Neural progenitor cell (in vitro differentiated cells): ENCODE data around the gene SYNDIG1L. TPM values are rescaled to one million over a fixed set of nuclear protein-coding genes. Genes with fewer than 3 reads are reported as not detected.

Experiments used
- DNase-seq: peaks from one replicate; pipeline ENCODE4 v3.0.0-alpha.2; 2016; ENCODE audit warnings: low spot score
- H2AFZ ChIP-seq: fragments of 200-600 bp; sonication (generic); replicated peaks from 2 replicates; pipeline ENCODE4 v1.6.1; 2016; ENCODE audit warnings: antibody characterized with exemption
- H3F3A ChIP-seq: fragments of 200-600 bp; sonication (generic); 2 replicates; pipeline ENCODE4 v1.6.1; 2016; ENCODE audit warnings: antibody characterized with exemption, low read depth
- H3K27ac ChIP-seq: fragments of 200-600 bp; sonication (generic); 2 replicates; pipeline ENCODE4 v1.5.1; 2016; ENCODE audit warnings: mild to moderate bottlenecking
- H3K27me3 ChIP-seq: fragments of 200-600 bp; sonication (generic); 2 replicates; pipeline ENCODE4 v1.6.1; 2016; ENCODE audit warnings: mild to moderate bottlenecking, moderate library complexity
- H3K36me3 ChIP-seq: fragments of 200-600 bp; sonication (generic); 2 replicates; pipeline ENCODE4 v1.5.1; 2016
- H3K4me1 ChIP-seq: fragments of 200-600 bp; sonication (generic); 2 replicates; pipeline ENCODE4 v1.6.1; 2016; ENCODE audit warnings: mixed run types
- H3K4me2 ChIP-seq: fragments of 200-600 bp; sonication (generic); 2 replicates; pipeline ENCODE4 v1.6.1; 2016
- H3K4me3 ChIP-seq: fragments of 200-600 bp; sonication (generic); 2 replicates; pipeline ENCODE4 v1.5.1; 2016
- H3K79me2 ChIP-seq: fragments of 200-600 bp; sonication (generic); 2 replicates; pipeline ENCODE4 v1.6.1; 2016; ENCODE audit warnings: low read depth
- H3K9ac ChIP-seq: fragments of 200-600 bp; sonication (generic); 2 replicates; pipeline ENCODE4 v1.6.1; 2016
- H3K9me3 ChIP-seq: fragments of 200-600 bp; sonication (generic); 2 replicates; pipeline ENCODE4 v1.5.1; 2016; ENCODE audit warnings: low read depth
- H4K20me1 ChIP-seq: fragments of 200-600 bp; sonication (generic); 2 replicates; pipeline ENCODE4 v1.6.1; 2016; ENCODE audit warnings: low read depth
- H3K27ac Mint-ChIP-seq: 3 replicates; pipeline ENCODE4 v1.8.0; 2021; ENCODE audit warnings: mixed read lengths
- H3K27me3 Mint-ChIP-seq: 2 replicates; pipeline ENCODE4 v1.8.0; 2022; ENCODE audit warnings: low read depth, mild to moderate bottlenecking, inconsistent platforms, moderate library complexity, mixed read lengths; ENCODE audit not compliant: insufficient read depth
- H3K36me3 Mint-ChIP-seq: 3 replicates; pipeline ENCODE4 v1.8.0; 2021; ENCODE audit warnings: mixed read lengths
- H3K4me1 Mint-ChIP-seq: 3 replicates; pipeline ENCODE4 v1.8.0; 2021; ENCODE audit warnings: mixed read lengths
- H3K4me3 Mint-ChIP-seq: 3 replicates; pipeline ENCODE4 v1.8.0; 2021; ENCODE audit warnings: mild to moderate bottlenecking, moderate library complexity, mixed read lengths
- H3K9me3 Mint-ChIP-seq: 3 replicates; pipeline ENCODE4 v1.8.0; 2020; ENCODE audit warnings: mixed read lengths
- EZH2 ChIP-seq: fragments of 200-600 bp; sonication (generic); IDR thresholded peaks from 2 replicates; pipeline ENCODE4 v1.6.1; 2017; ENCODE audit warnings: antibody characterized with exemption, mild to moderate bottlenecking, moderate library complexity
- EZH2phosphoT487 ChIP-seq: fragments of 200-600 bp; sonication (generic); IDR thresholded peaks from 2 replicates; pipeline ENCODE4 v1.6.1; 2017; ENCODE audit warnings: antibody characterized with exemption
- total RNA-seq: library from RNA; depleted of rRNA; stranded (reverse); fragments of >200 nt; gene quantifications from 2 replicates; pipeline ENCODE4 v1.2.3, GENCODE V29; 2015; ENCODE audit warnings: low replicate concordance
- TF ChIP-seq, protein P1 (sequence below): fragments of 200-600 bp; sonication (generic); IDR thresholded peaks from 2 replicates; pipeline ENCODE4 v1.5.1; 2017; ENCODE audit warnings: antibody characterized with exemption, mild to moderate bottlenecking

The SYNDIG1L gene
- total RNA-seq = 0.40 TPM in 1 of 2 replicates, not detected in the other

DNA sequence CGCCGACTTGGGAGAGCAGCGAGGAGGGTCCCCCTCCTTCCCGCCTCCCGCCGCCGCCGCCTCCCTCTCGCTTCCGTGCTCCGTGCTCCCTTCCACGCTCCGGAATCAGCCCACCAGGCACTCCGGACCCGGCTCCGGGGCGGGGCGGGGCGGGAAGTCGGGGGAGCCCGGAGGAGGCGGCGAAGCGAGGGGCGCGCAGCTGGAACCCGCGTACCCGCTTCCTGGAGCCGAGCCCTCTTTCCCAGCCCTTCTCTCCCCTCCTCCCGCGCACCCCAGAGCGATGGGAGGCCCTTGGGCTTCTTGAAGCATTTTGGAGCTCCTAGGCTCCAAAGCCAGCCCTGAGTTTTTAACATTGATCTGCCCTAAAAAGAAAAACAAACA lies at the start of gene SYNDIG1L:
Gene SYNDIG1L, minus strand, starts transcription at position 9 of the 381 bp plus-strand sequence. CDS start 16,466 bp downstream, outside the sequence.
- Mint-ChIP-seq H3K9me3 (no peaks in the 10 kb centered on the region), H3K4me1 (peaks cover 10% of the 10 kb centered on the region), H3K36me3 (no peaks in the 10 kb centered on the region), H3K4me3 (peak within 1 kb of the TSS; percentile 77), H3K27ac (no peak within 1 kb of the TSS), H3K27me3 (peaks cover 40% of the 10 kb centered on the region)
- TF ChIP-seq EZH2phosphoT487 (no peak), EZH2 (no peak)
- TF ChIP-seq, protein P1, sequence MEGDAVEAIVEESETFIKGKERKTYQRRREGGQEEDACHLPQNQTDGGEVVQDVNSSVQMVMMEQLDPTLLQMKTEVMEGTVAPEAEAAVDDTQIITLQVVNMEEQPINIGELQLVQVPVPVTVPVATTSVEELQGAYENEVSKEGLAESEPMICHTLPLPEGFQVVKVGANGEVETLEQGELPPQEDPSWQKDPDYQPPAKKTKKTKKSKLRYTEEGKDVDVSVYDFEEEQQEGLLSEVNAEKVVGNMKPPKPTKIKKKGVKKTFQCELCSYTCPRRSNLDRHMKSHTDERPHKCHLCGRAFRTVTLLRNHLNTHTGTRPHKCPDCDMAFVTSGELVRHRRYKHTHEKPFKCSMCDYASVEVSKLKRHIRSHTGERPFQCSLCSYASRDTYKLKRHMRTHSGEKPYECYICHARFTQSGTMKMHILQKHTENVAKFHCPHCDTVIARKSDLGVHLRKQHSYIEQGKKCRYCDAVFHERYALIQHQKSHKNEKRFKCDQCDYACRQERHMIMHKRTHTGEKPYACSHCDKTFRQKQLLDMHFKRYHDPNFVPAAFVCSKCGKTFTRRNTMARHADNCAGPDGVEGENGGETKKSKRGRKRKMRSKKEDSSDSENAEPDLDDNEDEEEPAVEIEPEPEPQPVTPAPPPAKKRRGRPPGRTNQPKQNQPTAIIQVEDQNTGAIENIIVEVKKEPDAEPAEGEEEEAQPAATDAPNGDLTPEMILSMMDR = no peak
- Histone ChIP-seq H3K36me3 (no peaks in the 10 kb centered on the region), H3K9me3 (no peaks in the 10 kb centered on the region), H4K20me1 (peaks cover 13% of the 10 kb centered on the region), H3K4me2 (peak within 1 kb of the TSS; percentile 92), H3K9ac (no peak within 1 kb of the TSS), H3K27ac (no peak within 1 kb of the TSS), H3K27me3 (peaks cover 42% of the 10 kb centered on the region), H3F3A (peaks cover 35% of the 10 kb centered on the region), H3K4me3 (peak within 1 kb of the TSS; percentile 61), H3K79me2 (no peaks in the 10 kb centered on the region), H3K4me1 (peaks cover 26% of the 10 kb centered on the region), H2AFZ (no peak within 1 kb of the TSS)
- no peak for DNase-seq

DNA sequence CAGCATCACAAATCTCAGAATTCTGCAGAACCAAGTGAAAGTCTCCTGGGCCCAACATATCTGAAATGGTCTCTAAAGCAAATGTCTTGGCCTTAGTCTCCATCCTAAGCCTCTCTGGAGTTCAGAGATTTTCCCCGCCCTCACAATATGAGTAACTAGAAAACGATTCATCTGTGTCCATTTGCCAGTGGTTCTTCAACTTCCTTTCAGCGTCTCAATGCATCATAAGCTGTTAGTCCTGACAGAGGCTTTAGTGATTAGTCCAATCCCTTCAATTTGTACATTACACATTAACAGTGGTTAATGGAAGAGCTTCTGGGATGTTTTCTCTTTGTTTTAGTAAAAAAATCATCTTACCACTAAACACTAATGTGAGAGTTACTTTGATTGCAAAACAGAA lies 49.7 kb upstream of the SYNDIG1L start:
- Mint-ChIP-seq H3K9me3 (no peaks in the 10 kb centered on the region), H3K4me1 (peaks cover 29% of the 10 kb centered on the region), H3K4me3 (no peak overlapping the region), H3K27me3 (no peaks in the 10 kb centered on the region), H3K27ac (no peak overlapping the region), H3K36me3 (peaks cover 2% of the 10 kb centered on the region)
- Histone ChIP-seq H3K4me1 (peaks cover 21% of the 10 kb centered on the region), H3K36me3 (no peaks in the 10 kb centered on the region), H3K27me3 (no peaks in the 10 kb centered on the region), H4K20me1 (no peaks in the 10 kb centered on the region), H3K4me2 (no peak overlapping the region), H3K27ac (no peak overlapping the region), H2AFZ (no peak overlapping the region), H3F3A (peaks cover 14% of the 10 kb centered on the region), H3K4me3 (no peak overlapping the region), H3K9me3 (no peaks in the 10 kb centered on the region), H3K9ac (no peak overlapping the region), H3K79me2 (no peaks in the 10 kb centered on the region)
- no peak for DNase-seq
- TF ChIP-seq EZH2phosphoT487 = no peak

DNA sequence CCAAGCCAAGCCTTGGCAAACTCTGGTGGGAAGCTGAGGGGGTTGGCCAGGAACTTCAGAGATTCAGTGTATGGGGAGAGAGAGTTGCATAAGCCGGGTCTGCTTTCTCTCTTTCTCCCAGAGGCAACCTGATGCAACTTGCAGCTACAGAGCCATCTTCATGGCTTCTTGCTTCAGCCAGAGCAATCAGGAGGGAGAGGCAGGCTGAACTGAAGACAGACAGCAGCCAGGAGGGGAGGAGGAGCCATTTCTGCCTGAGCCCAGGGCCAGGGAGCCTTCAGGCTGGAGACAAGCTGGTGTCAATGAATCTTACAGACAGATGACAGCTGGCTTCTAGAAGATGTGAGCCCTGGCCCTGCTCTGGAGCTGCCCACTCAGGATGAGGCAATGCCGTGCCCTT lies 48.4 kb upstream of the SYNDIG1L start:
- no peaks in the 10 kb centered on the region for H3K9me3 ChIP-seq
- Mint-ChIP-seq H3K27me3 (no peaks in the 10 kb centered on the region), H3K4me3 (no peak overlapping the region), H3K27ac (no peak overlapping the region), H3K9me3 (no peaks in the 10 kb centered on the region), H3K36me3 (peaks cover 2% of the 10 kb centered on the region), H3K4me1 (peaks cover 29% of the 10 kb centered on the region)
- H3F3A ChIP-seq = peaks cover 3% of the 10 kb centered on the region
- H3K79me2 ChIP-seq = no peaks in the 10 kb centered on the region
- H3K9ac ChIP-seq = peak overlapping the region; percentile 24
- H3K4me2 ChIP-seq = no peak overlapping the region
- TF ChIP-seq, protein P1 = no peak
- TF ChIP-seq EZH2 (no peak), EZH2phosphoT487 (no peak)
- H2AFZ ChIP-seq = no peak overlapping the region
- no peaks in the 10 kb centered on the region for H4K20me1 ChIP-seq
- H3K4me3 ChIP-seq = no peak overlapping the region
- peaks cover 30% of the 10 kb centered on the region for H3K4me1 ChIP-seq
- H3K36me3 ChIP-seq = no peaks in the 10 kb centered on the region
- H3K27me3 ChIP-seq = no peaks in the 10 kb centered on the region
- no peak for DNase-seq
- H3K27ac ChIP-seq = no peak overlapping the region

DNA sequence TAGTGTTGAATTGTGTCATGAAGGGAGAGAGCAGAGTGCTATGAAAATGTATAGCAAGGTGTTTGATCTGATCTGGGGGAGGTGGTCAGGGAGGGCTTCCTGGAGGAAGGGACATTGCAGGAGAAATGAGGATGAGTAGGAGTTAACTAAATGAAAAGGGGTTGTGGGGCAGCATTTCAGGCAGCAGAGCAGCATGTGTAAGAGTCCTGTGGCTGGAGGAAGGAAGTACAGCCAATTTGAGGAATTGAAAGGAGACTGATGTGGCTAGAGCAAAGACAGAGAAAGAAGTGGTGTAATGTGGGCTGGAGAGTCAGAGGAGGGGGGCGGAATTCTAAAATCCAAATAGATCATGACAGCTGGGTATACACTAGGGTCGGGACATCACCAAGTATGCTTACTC lies 46.6 kb upstream of the SYNDIG1L start:
- H3K9me3 Mint-ChIP-seq = no peaks in the 10 kb centered on the region
- Histone ChIP-seq H3K27me3 (no peaks in the 10 kb centered on the region), H2AFZ (no peak overlapping the region), H3K9ac (no peak overlapping the region), H3K4me1 (peaks cover 16% of the 10 kb centered on the region), H3K9me3 (no peaks in the 10 kb centered on the region), H3K36me3 (no peaks in the 10 kb centered on the region), H3F3A (peaks cover 3% of the 10 kb centered on the region), H4K20me1 (no peaks in the 10 kb centered on the region), H3K4me3 (no peak overlapping the region), H3K27ac (no peak overlapping the region), H3K4me2 (no peak overlapping the region), H3K79me2 (no peaks in the 10 kb centered on the region)
- peaks cover 16% of the 10 kb centered on the region for H3K4me1 Mint-ChIP-seq
- H3K4me3 Mint-ChIP-seq = no peak overlapping the region
- no peak overlapping the region for H3K27ac Mint-ChIP-seq
- TF ChIP-seq EZH2phosphoT487 (no peak), EZH2 (no peak)
- TF ChIP-seq, protein P1 = no peak
- no peaks in the 10 kb centered on the region for H3K27me3 Mint-ChIP-seq
- no peak for DNase-seq
- peaks cover 2% of the 10 kb centered on the region for H3K36me3 Mint-ChIP-seq
